Spleen (tissue), 11 donors: ENCODE results near the gene CRYBG1. TPM values are rescaled to one million over a fixed set of nuclear protein-coding genes. Genes with fewer than 3 reads are reported as not detected.

ENCODE experiments used
- DNase-seq: peaks from one replicate; pipeline ENCODE4 v3.0.0-alpha.2; 2020
- H3K27ac ChIP-seq, 8 donors: fragments of 200-600 bp; sonication (generic) in 7 of 8; 1 replicate in 4 of 8; 2 replicates in 4 of 8; pipeline versions ENCODE4 v1.5.0 to v1.8.0; 2016 to 2021; ENCODE audit warnings: inconsistent platforms in 4 of 8, mild to moderate bottlenecking in 4 of 8, moderate library complexity in 1 of 8
- H3K27me3 ChIP-seq, 7 donors: fragments of 200-600 bp; sonication (generic) in 6 of 7; replicated peaks in 1 of 7; 1 replicate in 4 of 7; 2 replicates in 3 of 7; pipeline versions ENCODE4 v1.5.0 to v1.8.0; 2016 to 2021; ENCODE audit warnings: inconsistent platforms in 3 of 7, mild to moderate bottlenecking in 1 of 7
- H3K36me3 ChIP-seq, 6 donors: fragments of 200-600 bp; sonication (generic) in 5 of 6; 1 replicate in 4 of 6; 2 replicates in 2 of 6; pipeline versions ENCODE4 v1.5.0 to v1.8.0; 2016 to 2021; ENCODE audit warnings: inconsistent platforms in 2 of 6
- H3K4me1 ChIP-seq, 6 donors: fragments of 200-600 bp; sonication (generic) in 5 of 6; 1 replicate in 3 of 6; 2 replicates in 3 of 6; pipeline versions ENCODE4 v1.5.0 to v1.8.0; 2016 to 2021; ENCODE audit warnings: inconsistent platforms in 3 of 6
- H3K4me3 ChIP-seq, 8 donors: fragments of 200-600 bp; sonication (generic) in 7 of 8; 1 replicate in 4 of 8; 2 replicates in 4 of 8; pipeline versions ENCODE4 v1.5.0 to v1.8.0; 2016 to 2021; ENCODE audit warnings: inconsistent platforms in 4 of 8, mild to moderate bottlenecking in 4 of 8, moderate library complexity in 2 of 8
- H3K9me3 ChIP-seq, 8 donors: fragments of 200-600 bp; sonication (generic) in 7 of 8; 1 replicate in 4 of 8; 2 replicates in 4 of 8; pipeline versions ENCODE4 v1.5.0 to v1.8.0; 2016 to 2021; ENCODE audit warnings: inconsistent platforms in 4 of 8
- POLR2A ChIP-seq, 3 donors: fragments of 450-650 bp; IDR thresholded peaks; one replicate each; pipeline ENCODE4 v1.5.1; 2017; ENCODE audit warnings: antibody characterized with exemption in 3 of 3, mild to moderate bottlenecking in 1 of 3
- POLR2AphosphoS5 ChIP-seq, 3 donors: sonication (generic); formaldehyde crosslinking; IDR thresholded peaks; one replicate each; pipeline ENCODE4 v1.5.1; 2017; ENCODE audit warnings: antibody characterized with exemption in 3 of 3
- WGBS, 5 donors: extraction: QIAGEN DNeasy Blood & Tissue Kit in 3 of 5; methylation state at CpG; one replicate each; pipeline versions ENCODE4 v1.1.5 to v1.1.7; 2013 to 2018; 5-methylcytosine and 5-hydroxymethylcytosine counted together
- intact Hi-C: fragments of 100-400 bp; cut with DNase I; formaldehyde crosslinking; loops from one replicate; pipeline ENCODE4 v1.15.0; 2023; ENCODE audit warnings: low total_unique reads
- polyA plus RNA-seq, 3 donors: library from polyadenylated mRNA; stranded (reverse); fragments of 200-250 nt; gene quantifications; one replicate each; pipeline ENCODE4 v1.2.1, GENCODE V29; 2013
- total RNA-seq, 7 donors: library from RNA; depleted of rRNA in 3 of 7; stranded (reverse); fragments of >200 nt in 3 of 7; fragmentation: NEBNext Ultra II Directional in 4 of 7; extraction: Animal tissue kit (Norgen Biotek cat#: 25700) in 4 of 7; gene quantifications; one replicate each; pipeline versions ENCODE4 v1.1.0 to v1.2.1, GENCODE V29; 2016 to 2021
- TF ChIP-seq, protein P1 (sequence below), 11 experiments: fragments of 200-600 bp in 7 of 11; fragments of 450-650 bp in 4 of 11; sonication (generic) in 4 of 11; IDR thresholded peaks in 8 of 11; conservative IDR thresholded peaks in 3 of 11; 1 replicate in 7 of 11; 2 replicates in 4 of 11; pipeline versions ENCODE4 v1.4.0 to v1.8.0; 2016 to 2021; ENCODE audit warnings: antibody characterized with exemption in 11 of 11, inconsistent platforms in 4 of 11, mild to moderate bottlenecking in 1 of 11
- donor health status: healthy with polysubstance abuse.
- donor health status: DM: no; HTN: no; CAD: no; lungs with moderate emphysema.
- donor health status: DM: no; HTN: no; CAD: no.
- donor health status: Bipolar disorder and iron deficiency.
- donor health status: healthy.
- donor health status: DM: no; HTN: no; CAD: no.
- donor health status: DM: yes; HTN: yes; CAD: no.

CRYBG1 gene
- total and polyA plus RNA-seq, 10 donors = 5.6 to 39.1 (median 28.1) TPM

DNA sequence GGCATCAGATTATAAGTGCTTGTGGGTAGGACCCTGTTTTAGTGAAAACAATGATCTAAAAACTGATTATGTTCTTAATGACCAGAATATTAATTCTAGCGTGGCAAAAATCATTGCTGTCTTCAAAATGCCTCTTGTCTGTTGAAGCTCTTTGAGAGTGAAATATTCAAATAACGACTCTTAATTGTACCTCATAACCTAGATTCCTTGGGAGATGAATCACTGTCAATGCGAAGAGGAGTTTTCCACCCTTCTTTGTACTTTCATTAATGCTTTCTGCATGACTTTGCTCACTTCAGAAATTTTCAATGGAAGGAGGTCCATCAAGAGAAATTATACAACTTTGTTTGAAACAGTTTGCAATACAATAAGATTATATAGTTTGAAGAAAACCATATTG lies 71.5 kb downstream of the CRYBG1 start:
- intact Hi-C loops = no loop called here
- no peak for DNase-seq
- no peak for TF ChIP-seq POLR2AphosphoS5 (IDR thresholded peaks at IDR 0.05)
- TF ChIP-seq POLR2A (IDR thresholded peaks at IDR 0.05) = no peak
- TF ChIP-seq, protein P1, sequence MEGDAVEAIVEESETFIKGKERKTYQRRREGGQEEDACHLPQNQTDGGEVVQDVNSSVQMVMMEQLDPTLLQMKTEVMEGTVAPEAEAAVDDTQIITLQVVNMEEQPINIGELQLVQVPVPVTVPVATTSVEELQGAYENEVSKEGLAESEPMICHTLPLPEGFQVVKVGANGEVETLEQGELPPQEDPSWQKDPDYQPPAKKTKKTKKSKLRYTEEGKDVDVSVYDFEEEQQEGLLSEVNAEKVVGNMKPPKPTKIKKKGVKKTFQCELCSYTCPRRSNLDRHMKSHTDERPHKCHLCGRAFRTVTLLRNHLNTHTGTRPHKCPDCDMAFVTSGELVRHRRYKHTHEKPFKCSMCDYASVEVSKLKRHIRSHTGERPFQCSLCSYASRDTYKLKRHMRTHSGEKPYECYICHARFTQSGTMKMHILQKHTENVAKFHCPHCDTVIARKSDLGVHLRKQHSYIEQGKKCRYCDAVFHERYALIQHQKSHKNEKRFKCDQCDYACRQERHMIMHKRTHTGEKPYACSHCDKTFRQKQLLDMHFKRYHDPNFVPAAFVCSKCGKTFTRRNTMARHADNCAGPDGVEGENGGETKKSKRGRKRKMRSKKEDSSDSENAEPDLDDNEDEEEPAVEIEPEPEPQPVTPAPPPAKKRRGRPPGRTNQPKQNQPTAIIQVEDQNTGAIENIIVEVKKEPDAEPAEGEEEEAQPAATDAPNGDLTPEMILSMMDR (IDR thresholded peaks at IDR 0.05 in 8 of 11, conservative IDR thresholded peaks at IDR 0.05 in 3 of 11) = no peak
- Histone ChIP-seq H3K27ac (no peak overlapping the region), H3K4me3 (no peak overlapping the region), H3K36me3 (no peaks in the 10 kb centered on the region), H3K4me1 (no peaks in the 10 kb centered on the region), H3K27me3 (no peaks in the 10 kb centered on the region), H3K9me3 (no peaks in the 10 kb centered on the region)
- 86 to 96% (median 90%) methylated on average over 3 of the region's 3 CpGs for WGBS, 5 donors

DNA sequence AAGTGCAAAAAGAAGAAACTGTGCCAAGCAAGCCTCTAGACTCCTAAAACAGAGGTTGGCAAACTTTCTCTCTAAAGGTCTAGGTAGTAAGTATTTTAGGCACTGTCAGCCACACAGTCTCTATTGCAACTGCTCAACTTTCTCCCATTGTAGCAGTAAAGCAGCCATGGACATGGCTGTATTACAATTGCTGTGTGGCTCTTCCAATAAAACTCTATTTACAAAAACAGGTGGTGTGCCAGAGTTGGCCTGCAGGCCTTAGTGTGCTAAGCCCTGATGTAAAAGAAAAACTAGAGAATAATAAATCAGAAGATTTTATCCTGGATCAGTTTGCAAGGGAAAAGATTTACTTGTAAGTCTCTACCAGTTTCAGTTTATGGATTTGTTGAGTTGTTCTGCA lies 74.0 kb downstream of the CRYBG1 start:
- Histone ChIP-seq H3K27me3 (peaks cover 0 to 17% (median 0%) of the 10 kb centered on the region in 7 donors), H3K4me3 (no peak overlapping the region), H3K9me3 (no peaks in the 10 kb centered on the region), H3K4me1 (no peaks in the 10 kb centered on the region), H3K27ac (no peak overlapping the region), H3K36me3 (no peaks in the 10 kb centered on the region)
- intact Hi-C loops = no loop called here
- DNase-seq = no peak
- TF ChIP-seq POLR2A (IDR thresholded peaks at IDR 0.05) = no peak
- TF ChIP-seq POLR2AphosphoS5 (IDR thresholded peaks at IDR 0.05) = no peak
- TF ChIP-seq, protein P1 (IDR thresholded peaks at IDR 0.05 in 8 of 11, conservative IDR thresholded peaks at IDR 0.05 in 3 of 11) = no peak

DNA sequence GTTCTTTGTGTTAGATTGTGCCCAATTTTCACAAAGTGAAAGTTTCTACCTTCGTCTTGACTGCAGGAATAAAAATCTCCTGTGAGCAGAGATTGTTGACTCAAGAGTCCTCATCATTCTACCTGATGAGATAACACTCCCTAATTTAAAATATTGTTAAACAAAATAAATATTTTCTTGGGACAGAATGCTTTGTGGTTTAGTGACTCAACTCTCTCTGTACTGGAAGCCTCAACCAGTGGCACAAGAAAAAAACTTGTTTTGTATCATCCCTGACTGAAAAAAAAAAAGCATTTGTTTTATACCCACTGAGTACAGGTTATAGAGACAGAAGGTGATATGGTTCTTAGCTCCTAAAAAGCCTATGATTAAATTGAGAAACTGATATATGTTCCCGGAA lies 78.9 kb downstream of the CRYBG1 start:
- intact Hi-C loops = no loop called here
- WGBS, 5 donors = 80 to 89% (median 81%) methylated on average over 2 of the region's 2 CpGs
- TF ChIP-seq, protein P1 (IDR thresholded peaks at IDR 0.05 in 8 of 11, conservative IDR thresholded peaks at IDR 0.05 in 3 of 11) = no peak
- TF ChIP-seq POLR2AphosphoS5 (IDR thresholded peaks at IDR 0.05) (no peak), POLR2A (IDR thresholded peaks at IDR 0.05) (no peak)
- DNase-seq = no peak
- no peak overlapping the region for H3K27ac ChIP-seq
- peaks cover 0 to 50% (median 7%) of the 10 kb centered on the region in 7 donors for H3K27me3 ChIP-seq
- H3K4me1 ChIP-seq = no peaks in the 10 kb centered on the region
- no peaks in the 10 kb centered on the region for H3K9me3 ChIP-seq
- H3K4me3 ChIP-seq = no peak overlapping the region
- no peaks in the 10 kb centered on the region for H3K36me3 ChIP-seq

DNA sequence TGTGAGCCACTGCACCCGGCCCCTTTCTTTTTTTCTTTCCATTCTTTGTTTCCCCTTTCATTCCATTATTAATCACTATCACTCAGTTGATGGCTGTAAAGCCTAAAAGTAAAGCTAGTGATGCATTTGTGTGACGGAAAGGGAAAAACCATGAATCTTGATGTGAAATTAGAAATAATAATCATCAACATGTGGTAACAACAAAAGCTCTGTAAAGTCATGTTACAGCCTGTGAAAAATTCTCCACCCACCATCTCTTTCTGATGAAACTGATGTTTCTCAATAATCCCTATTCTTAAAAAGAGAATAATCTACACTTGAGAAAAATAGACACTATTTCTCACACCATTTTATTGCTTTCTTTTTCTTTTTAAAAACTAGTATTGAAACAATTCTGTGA lies 80.0 kb downstream of the CRYBG1 start:
- 59 to 76% (median 69%) methylated on average over 2 of the region's 2 CpGs for WGBS, 5 donors
- TF ChIP-seq, protein P1 (IDR thresholded peaks at IDR 0.05 in 8 of 11, conservative IDR thresholded peaks at IDR 0.05 in 3 of 11) = no peak
- TF ChIP-seq POLR2A (IDR thresholded peaks at IDR 0.05) (no peak), POLR2AphosphoS5 (IDR thresholded peaks at IDR 0.05) (no peak)
- intact Hi-C loops = loop anchor here (10.0 kb wide), 1 partner anchor 64 kb away; no protein-coding TSS in a partner anchor
- no peaks in the 10 kb centered on the region for H3K36me3 ChIP-seq
- DNase-seq = no peak
- H3K27me3 ChIP-seq = peaks cover 0 to 52% (median 7%) of the 10 kb centered on the region in 7 donors
- no peak overlapping the region for H3K4me3 ChIP-seq
- no peak overlapping the region for H3K27ac ChIP-seq
- H3K9me3 ChIP-seq = no peaks in the 10 kb centered on the region
- H3K4me1 ChIP-seq = peaks cover 0 to 6% (median 0%) of the 10 kb centered on the region in 6 donors
